ENCODE measurements around the gene GRK5. TPM values are rescaled to one million over a fixed set of nuclear protein-coding genes. Genes with fewer than 3 reads are reported as not detected.

GRK5 gene
- total RNA-seq, 1 experiment from 2014 or later, result 2.3 TPM

DNA sequence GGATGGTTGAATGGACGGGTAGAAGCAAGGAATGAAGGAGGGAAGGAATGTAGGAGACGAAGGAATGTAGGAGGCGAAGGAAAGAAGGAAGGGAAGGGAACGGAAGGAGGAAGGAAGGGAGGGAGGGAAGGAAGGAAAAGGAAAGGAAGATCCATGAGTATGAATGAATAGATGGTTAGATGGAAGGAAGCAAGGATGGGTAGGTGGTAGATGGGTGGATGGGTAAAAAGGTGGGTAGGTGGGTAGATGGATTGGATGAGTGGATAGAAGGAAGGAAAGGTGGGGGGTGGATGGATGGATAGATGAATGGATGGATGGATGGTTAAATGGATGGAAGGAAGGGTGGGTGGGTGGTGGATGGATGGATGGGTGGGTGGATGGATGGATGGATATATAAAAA, 257.7 kb downstream of the GRK5 start:
- ChIA-PET POLR2A (no interaction called here), CTCF (interaction anchor here (1.2 kb wide), 1 partner anchor 25 kb away, joined by 5 read pairs; no protein-coding TSS in a partner anchor)
- TF ChIP-seq ZNF263 (CRISPR knock-in tag; IDR thresholded peaks at IDR 0.05; ENCODE audit: low read depth) (no peak), FOXP1 (CRISPR knock-in tag; IDR thresholded peaks at IDR 0.05; ENCODE audit: borderline replicate concordance) (no peak), JUN (CRISPR knock-in tag; IDR thresholded peaks at IDR 0.05) (no peak), CREB1 (CRISPR knock-in tag; IDR thresholded peaks at IDR 0.05) (no peak), HMGA2 (CRISPR knock-in tag; IDR thresholded peaks at IDR 0.05) (no peak), ZNF232 (CRISPR knock-in tag; IDR thresholded peaks at IDR 0.05) (no peak), NR1H2 (CRISPR knock-in tag; IDR thresholded peaks at IDR 0.05) (no peak), TP53 (CRISPR knock-in tag; IDR thresholded peaks at IDR 0.05) (no peak), PRRX2 (CRISPR knock-in tag; IDR thresholded peaks at IDR 0.05) (no peak), ZNF396 (CRISPR knock-in tag; IDR thresholded peaks at IDR 0.05; ENCODE audit: borderline replicate concordance) (no peak), SMAD4 (CRISPR knock-in tag; IDR thresholded peaks at IDR 0.05) (no peak), FOXJ3 (CRISPR knock-in tag; IDR thresholded peaks at IDR 0.05; ENCODE audit: borderline replicate concordance) (no peak), ELF4 (CRISPR knock-in tag; IDR thresholded peaks at IDR 0.05; ENCODE audit: low read depth) (no peak)
- TF ChIP-seq, protein P1, sequence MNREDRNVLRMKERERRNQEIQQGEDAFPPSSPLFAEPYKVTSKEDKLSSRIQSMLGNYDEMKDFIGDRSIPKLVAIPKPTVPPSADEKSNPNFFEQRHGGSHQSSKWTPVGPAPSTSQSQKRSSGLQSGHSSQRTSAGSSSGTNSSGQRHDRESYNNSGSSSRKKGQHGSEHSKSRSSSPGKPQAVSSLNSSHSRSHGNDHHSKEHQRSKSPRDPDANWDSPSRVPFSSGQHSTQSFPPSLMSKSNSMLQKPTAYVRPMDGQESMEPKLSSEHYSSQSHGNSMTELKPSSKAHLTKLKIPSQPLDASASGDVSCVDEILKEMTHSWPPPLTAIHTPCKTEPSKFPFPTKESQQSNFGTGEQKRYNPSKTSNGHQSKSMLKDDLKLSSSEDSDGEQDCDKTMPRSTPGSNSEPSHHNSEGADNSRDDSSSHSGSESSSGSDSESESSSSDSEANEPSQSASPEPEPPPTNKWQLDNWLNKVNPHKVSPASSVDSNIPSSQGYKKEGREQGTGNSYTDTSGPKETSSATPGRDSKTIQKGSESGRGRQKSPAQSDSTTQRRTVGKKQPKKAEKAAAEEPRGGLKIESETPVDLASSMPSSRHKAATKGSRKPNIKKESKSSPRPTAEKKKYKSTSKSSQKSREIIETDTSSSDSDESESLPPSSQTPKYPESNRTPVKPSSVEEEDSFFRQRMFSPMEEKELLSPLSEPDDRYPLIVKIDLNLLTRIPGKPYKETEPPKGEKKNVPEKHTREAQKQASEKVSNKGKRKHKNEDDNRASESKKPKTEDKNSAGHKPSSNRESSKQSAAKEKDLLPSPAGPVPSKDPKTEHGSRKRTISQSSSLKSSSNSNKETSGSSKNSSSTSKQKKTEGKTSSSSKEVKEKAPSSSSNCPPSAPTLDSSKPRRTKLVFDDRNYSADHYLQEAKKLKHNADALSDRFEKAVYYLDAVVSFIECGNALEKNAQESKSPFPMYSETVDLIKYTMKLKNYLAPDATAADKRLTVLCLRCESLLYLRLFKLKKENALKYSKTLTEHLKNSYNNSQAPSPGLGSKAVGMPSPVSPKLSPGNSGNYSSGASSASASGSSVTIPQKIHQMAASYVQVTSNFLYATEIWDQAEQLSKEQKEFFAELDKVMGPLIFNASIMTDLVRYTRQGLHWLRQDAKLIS (CRISPR knock-in tag; IDR thresholded peaks at IDR 0.05; ENCODE audit: borderline replicate concordance), result no peak
- TF ChIP-seq, protein P2, sequence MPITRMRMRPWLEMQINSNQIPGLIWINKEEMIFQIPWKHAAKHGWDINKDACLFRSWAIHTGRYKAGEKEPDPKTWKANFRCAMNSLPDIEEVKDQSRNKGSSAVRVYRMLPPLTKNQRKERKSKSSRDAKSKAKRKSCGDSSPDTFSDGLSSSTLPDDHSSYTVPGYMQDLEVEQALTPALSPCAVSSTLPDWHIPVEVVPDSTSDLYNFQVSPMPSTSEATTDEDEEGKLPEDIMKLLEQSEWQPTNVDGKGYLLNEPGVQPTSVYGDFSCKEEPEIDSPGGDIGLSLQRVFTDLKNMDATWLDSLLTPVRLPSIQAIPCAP (CRISPR knock-in tag; IDR thresholded peaks at IDR 0.05), result no peak
- TF ChIP-seq, protein P3, sequence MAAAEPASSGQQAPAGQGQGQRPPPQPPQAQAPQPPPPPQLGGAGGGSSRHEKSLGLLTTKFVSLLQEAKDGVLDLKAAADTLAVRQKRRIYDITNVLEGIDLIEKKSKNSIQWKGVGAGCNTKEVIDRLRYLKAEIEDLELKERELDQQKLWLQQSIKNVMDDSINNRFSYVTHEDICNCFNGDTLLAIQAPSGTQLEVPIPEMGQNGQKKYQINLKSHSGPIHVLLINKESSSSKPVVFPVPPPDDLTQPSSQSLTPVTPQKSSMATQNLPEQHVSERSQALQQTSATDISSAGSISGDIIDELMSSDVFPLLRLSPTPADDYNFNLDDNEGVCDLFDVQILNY (CRISPR knock-in tag; IDR thresholded peaks at IDR 0.05), result no peak
- TF ChIP-seq, protein P4, sequence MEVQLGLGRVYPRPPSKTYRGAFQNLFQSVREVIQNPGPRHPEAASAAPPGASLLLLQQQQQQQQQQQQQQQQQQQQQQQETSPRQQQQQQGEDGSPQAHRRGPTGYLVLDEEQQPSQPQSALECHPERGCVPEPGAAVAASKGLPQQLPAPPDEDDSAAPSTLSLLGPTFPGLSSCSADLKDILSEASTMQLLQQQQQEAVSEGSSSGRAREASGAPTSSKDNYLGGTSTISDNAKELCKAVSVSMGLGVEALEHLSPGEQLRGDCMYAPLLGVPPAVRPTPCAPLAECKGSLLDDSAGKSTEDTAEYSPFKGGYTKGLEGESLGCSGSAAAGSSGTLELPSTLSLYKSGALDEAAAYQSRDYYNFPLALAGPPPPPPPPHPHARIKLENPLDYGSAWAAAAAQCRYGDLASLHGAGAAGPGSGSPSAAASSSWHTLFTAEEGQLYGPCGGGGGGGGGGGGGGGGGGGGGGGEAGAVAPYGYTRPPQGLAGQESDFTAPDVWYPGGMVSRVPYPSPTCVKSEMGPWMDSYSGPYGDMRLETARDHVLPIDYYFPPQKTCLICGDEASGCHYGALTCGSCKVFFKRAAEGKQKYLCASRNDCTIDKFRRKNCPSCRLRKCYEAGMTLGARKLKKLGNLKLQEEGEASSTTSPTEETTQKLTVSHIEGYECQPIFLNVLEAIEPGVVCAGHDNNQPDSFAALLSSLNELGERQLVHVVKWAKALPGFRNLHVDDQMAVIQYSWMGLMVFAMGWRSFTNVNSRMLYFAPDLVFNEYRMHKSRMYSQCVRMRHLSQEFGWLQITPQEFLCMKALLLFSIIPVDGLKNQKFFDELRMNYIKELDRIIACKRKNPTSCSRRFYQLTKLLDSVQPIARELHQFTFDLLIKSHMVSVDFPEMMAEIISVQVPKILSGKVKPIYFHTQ (CRISPR knock-in tag; IDR thresholded peaks at IDR 0.05), result no peak
- TF ChIP-seq, protein P5, sequence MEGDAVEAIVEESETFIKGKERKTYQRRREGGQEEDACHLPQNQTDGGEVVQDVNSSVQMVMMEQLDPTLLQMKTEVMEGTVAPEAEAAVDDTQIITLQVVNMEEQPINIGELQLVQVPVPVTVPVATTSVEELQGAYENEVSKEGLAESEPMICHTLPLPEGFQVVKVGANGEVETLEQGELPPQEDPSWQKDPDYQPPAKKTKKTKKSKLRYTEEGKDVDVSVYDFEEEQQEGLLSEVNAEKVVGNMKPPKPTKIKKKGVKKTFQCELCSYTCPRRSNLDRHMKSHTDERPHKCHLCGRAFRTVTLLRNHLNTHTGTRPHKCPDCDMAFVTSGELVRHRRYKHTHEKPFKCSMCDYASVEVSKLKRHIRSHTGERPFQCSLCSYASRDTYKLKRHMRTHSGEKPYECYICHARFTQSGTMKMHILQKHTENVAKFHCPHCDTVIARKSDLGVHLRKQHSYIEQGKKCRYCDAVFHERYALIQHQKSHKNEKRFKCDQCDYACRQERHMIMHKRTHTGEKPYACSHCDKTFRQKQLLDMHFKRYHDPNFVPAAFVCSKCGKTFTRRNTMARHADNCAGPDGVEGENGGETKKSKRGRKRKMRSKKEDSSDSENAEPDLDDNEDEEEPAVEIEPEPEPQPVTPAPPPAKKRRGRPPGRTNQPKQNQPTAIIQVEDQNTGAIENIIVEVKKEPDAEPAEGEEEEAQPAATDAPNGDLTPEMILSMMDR (IDR thresholded peaks at IDR 0.05), result no peak
- no peaks in the 10 kb centered on the region for H3K4me1 Mint-ChIP-seq
- peaks cover 3% of the 10 kb centered on the region for H3K36me3 Mint-ChIP-seq
- H3K4me3 Mint-ChIP-seq, result no peak overlapping the region
- peaks cover 3% of the 10 kb centered on the region; the same call in 1 of the 2 replicates for H3K27me3 Mint-ChIP-seq (ENCODE audit: low read depth)
- H3K9me3 Mint-ChIP-seq, result peaks cover 15% of the 10 kb centered on the region
- DNase-seq (ENCODE audit: low spot score), result no peak
- no peak for ATAC-seq
- no peak overlapping the region for H3K27ac Mint-ChIP-seq
